ENCODE measurements around the gene OR5K1.

Gene OR5K1

DNA sequence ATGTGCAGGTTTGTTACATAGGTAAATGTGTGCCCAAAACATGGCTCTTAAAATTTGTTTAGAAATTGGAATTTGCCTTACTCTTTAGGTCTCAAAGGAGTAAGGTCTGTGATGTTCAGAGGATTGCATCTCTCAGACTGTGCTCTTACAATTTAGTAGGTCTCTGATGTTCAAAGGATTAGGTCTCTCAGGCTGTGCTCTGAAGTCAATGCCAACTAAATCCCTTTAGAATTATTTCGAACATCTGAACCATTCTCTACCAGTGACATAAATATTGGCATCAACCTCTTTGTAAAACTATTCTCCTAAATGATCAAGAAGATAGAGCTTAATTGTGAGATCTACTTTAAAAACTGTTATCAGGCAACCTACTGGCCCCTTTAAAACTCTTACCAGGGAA is at the start of gene OR5K1:
Gene OR5K1, plus strand, starts transcription at position 301 of the 400 bp plus-strand sequence. CDS start 6,376 bp downstream, outside the sequence.
- no peak for DNase-seq

DNA sequence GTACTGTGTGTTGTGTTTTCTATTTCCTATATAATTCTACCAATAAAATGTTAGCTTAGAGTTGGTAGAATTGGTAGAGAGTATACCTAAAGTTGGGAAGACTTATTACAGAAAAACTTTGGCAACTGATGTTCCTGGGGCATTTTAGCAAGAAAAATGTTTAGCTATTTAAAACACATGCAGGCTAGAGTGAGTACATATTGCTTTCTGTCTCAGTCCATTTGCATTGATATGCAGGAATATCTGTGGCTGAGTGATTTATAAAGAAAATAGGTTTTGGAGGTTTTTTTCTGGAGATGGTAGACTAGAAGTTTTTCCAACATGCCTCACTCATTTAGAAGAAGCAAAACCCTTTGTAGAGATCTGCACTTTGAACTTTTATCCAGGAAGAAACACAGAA is 30.4 kb upstream of the OR5K1 start:
- no peak for DNase-seq

DNA sequence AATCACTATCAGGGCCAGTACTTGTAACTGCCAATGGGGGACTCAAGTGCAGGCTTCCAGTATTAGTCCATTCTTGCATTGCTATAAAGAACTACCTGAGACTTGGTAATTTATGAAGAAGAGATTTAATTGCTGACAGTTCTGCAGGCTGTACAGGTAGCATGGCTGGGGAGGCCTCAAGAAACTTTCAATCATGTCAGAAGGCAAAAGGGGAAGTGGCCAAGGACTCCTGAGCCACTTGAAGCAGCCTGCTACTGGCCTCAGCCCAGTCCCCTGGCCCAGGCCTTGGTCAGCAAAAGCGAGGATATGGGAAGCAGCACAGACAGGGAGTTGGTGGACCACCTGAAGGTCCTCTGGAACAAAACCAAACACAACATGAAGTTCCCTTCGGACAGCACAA is 29.2 kb upstream of the OR5K1 start:
- DNase-seq, result no peak

DNA sequence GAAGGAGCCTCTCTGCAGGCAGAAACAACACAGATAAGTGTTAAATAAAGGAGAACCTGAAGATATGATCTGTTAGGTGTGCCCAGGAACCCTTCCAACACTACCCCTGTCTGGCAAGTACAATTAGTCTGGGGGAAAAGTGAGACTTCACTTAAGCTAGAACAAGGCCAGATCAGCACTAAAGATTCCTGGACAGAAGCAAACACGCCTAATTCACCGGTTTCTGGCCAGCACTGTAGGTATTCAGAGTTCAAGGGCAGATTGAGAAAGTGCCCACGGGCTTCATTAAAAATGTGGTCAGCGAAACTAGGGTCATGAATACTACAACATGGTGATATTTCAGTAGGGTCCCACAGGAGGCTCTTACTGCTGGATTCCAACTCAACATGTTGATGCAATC is 28.6 kb upstream of the OR5K1 start:
- no peak for DNase-seq

DNA sequence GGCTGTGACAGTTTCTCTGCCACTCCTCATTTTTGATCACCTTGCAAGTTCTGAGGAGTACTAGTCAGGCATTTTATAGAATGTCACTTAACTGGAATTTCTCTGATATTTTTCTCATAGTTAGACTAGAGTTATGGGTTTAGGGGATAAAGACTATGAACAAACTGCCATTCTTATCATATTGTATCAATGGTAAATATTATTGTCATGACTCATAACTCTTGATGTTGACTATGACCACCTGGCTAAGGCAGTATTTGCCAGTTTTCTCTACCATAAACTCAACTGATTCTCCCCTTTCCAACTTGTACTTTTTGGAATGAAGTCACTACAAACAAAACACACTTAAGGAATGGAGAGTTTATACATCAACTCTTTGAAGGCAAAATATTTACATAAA is 22.7 kb upstream of the OR5K1 start:
- DNase-seq, result no peak

DNA sequence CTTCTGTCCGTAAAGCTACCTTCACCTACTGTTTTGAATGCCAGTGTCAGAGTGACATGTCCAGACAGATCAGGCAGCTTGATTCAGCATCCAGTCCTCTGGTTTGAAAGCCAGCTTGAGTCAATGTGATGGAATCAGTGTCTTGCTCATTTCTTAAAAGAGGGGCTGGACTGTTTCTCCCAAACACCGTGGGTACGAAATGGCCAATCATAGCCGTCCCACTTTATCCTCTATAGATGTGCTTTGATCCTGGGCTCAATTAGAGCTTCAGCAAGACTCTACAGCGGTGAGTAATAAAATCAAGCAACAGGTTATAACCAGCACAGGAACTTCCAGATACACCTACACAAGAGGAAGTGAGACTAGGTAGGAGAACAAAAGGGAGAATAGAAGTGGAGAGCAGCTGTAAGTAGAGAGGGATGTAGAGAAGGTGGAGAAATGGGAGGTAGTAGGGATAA is 17.0 kb upstream of the OR5K1 start:
- no peak for DNase-seq

DNA sequence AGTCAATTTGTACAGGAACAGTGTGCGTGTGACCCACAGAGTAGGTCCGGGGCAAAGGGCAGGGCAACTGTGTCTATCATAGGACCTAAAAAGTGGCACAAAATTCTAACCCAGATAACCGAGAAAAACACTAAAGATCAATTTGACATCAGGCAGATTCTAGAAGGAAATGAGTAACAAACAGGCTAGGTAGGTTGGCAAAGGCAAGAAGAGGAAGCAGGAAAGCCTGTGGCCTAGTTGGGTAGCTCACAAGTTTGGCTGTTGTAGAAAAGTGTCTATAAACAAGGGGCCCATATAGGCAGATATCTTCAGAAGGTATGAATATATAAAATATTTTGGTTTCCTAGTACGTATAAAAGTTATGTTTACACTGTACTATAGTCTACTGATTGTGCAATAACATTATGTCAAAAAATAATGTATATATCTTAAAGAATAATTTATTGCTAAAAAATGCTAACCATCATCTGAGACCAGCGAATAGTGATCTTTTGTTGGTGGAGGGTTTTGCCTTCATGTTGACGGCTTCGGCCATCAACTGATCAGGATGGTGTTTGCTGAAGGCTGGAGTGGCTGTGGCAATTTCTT is 13.3 kb upstream of the OR5K1 start:
- no peak for DNase-seq

DNA sequence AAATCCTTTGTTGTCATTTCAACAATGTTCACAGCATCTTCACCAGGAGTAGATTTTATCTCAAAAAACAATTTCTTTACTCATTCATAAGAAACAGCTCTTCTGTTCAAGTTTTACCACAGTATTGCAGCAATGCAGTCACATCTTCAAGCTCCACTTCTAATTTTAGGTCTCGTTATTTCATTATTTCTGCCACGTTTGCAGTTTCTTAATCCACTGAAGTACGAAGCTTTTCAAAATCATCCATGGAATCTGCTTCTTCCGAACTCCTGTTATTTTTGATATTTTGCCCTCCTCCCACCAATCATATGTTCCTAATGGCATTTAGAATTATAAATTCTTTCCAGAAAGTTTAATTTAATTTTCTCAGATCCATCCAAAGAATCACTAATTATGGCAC is 12.6 kb upstream of the OR5K1 start:
- no peak for DNase-seq

DNA sequence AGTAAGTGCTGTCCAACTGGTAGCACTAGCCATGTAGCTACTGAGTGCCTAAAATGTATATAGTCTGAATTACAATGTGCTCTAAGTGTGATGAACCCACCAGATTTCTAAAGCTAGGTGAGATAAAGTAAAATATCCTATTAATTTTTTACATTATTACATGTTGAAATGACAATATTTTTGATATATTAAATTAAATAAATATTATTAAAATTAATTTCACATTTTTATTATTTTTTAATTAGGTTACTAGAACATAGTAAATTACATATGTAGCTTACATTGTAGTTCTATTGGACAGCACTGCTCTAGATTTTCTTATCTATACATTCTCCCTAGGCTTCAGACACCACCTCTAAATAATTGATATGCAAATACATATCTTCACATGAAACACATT is 9.2 kb upstream of the OR5K1 start:
- no peak for DNase-seq

DNA sequence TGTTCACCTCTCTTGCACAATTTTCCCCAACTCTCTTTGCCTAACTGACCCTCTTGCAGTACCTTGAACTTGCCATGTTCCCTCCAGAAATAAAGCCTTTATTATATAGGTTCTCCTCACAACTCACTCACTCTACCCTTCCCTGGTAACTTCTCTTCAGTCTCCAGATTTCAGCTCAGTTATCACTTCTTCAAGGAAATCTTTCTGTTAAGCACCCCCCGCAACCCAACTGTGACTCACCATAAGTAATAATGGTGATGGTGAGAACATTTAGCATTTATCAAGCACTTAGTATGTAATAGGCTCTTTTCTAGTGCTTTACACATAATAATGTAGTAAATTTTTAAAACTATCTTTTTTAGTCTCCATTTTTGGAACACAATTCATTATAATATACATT is 8.1 kb upstream of the OR5K1 start:
- DNase-seq, result no peak

DNA sequence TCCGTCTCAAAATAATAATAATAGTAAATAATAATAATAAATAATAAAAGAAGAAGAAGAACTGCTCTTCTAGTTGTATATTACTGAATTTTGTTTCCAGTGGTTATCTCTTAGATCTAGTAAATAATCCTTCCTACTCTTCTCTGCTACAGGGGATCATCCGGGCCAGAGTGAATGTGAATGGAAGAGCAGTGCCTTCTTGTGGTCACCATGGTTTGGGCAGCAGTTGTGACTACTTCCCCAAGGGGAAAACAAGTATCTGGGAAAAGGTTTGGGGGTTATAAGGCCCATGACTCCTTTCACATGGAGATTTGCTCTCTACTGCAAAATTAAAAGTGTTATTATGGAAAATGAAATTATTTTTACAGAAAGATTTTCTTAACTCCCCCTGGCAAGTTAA is 5.5 kb upstream of the OR5K1 start:
- DNase-seq, result no peak

DNA sequence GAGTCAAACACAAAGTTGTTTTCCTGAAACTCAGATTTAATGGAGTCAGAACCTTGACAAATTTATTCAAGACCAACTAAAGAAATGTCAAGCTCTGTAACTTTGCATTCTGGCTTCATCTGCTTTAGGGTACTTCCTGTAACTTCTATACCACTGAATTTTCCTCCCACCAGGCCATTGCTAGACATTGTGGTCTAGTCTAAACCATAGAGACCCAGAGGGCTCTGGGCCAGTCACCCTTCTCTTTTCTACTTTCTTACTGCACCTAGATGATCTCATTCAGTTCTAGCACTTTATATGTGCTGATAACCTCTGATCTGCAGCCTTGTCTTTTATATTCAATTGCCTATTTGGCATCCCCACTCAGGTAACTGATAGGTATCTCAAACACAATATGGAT is 2.8 kb upstream of the OR5K1 start:
- no peak for DNase-seq

DNA sequence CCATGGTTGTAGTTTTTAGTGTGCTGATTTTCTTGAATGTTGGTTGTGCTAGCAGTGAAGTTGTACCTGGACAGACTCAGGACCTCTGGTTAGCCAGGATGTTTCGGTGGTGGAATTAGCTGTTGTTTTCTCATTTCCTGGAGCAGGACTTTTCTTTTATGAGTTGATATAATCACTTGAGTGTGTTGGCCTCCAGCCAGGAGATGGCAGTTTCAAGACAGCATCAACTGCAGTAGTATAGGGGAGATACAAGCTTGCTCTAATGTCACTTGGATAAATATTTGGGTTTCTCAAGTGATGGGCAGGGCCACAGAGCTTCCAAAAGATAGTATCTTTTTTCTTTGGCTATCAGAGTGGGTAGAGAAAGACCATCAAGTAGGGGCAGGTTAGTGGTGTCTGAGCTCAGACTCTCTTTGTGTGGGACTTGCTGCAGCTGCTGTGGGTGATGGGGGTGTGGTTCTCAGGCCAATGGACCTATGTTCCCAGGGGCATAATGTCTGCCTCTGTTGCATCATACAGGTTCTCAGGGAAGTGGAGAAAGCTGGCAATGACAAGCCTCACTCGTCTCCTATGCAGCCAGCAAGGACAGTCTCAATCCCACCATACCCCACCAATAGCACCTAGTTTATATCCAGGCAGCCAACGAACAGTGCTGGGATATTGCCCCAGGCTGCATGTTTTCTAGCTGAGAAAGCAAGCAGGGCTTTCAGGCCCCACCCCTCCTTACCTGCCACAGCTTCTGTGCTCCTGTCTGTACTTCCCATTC is 19.9 kb downstream of the OR5K1 start:
- DNase-seq, result no peak

DNA sequence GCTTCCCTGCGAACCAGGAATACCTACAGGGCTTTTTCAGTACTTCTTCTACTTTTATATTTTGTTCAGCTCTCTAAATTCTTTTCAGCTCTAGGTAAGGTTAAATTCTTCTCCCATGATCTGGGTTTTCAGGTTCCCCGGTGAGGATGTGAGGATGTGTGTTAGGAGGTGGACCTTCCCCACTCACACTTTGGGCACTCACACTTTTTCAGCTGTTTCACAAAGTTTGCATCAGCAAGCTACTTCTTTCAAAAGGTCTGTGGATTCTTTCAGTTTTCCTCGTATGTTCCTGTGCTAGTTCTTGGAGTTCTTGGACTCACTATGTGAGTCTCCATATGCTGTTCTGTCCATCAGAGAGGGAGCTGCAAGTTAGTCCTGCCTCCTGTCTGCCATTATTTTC is 20.6 kb downstream of the OR5K1 start:
- DNase-seq, result no peak

DNA sequence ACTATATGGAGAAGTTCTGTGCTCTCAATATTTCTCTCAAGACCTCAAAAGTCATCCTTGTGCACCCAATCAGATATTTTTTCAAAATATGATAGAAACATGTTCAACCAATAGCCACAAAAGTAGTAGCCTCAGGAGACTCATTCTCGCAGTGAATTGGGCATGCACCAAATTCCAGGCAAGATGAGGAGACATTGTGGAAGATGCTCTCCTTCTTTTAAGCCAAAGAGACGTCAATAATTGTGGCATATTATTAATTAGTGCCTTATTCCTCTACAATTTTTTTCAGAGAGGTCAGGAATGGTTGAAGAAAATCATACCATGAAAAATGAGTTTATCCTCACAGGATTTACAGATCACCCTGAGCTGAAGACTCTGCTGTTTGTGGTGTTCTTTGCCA is 34.4 kb downstream of the OR5K1 start, which contains the start of gene OR5K2:
Gene OR5K2, plus strand, starts transcription at position 301 of the 400 bp plus-strand sequence. Its CDS starts 0 bp downstream, at position 301.
- DNase-seq, result no peak

DNA sequence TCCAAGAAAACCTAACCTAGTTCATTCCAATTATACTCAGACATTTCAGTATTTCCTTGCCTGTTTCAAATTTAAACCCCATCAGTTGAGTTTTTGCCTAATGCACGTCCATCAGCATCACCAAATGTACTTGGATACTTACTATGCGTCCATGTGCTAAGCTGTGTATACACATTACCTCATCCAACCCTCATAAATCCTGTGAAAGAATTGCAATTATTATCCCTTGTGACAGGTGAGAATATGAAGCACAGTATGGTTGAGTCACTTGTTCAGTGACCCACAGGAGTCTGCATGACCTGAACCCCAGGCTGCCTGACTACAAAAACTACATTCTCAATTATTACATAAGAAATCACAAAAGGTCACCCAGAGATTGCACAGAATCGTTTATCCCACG is 37.0 kb downstream of the OR5K1 start:
- DNase-seq, result no peak

DNA sequence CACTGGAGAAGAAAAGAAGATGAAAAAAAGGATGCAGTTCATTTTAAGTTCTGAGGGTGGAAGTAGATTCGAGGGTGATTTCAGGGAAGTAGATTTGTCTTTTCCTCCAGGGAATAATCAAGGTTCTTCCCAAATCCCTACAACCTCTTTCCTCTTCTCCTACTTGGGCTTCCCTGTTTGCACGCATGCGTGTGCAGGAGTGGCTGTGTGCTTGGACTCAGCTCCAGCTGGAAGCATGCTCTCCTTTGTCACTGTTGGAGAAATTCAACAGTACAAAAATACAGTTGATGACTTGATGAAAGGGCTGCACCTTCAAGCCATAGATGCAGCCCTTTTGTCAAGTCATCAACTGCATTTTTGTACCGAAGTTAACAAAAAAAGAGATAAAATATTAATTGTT is 38.3 kb downstream of the OR5K1 start:
- DNase-seq, result no peak

DNA sequence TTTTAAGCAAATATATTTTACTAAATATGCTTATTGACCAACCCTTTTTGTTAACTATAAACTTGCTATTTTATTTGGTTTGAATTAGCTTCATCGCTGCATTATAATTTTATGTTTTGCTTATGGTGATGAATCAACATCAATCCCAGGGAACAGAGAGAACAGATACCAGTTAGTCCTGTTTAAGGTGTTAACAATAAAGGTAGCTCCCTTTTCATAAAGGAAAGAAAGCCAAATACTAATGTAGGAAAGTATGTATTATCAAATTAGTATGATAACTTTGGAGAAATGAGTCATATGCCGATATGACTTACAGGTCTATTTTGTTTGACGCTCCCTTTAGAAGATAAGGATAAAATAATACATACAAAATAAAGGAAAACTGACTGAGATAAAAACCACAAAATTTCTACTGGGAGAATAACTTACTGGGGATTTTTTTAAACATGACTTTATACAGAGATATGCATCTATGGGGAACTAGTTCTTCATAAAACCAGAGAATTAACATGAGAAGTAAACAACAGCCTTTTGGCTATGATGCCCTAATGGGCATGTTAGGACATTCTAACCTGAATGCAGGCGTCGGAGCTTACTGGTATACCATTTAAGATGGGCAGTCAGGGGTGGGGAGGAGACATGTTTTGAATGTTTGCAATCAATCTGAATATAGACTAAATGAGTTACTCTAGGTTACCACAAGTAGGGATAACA is 39.0 kb downstream of the OR5K1 start:
- DNase-seq, result no peak

DNA sequence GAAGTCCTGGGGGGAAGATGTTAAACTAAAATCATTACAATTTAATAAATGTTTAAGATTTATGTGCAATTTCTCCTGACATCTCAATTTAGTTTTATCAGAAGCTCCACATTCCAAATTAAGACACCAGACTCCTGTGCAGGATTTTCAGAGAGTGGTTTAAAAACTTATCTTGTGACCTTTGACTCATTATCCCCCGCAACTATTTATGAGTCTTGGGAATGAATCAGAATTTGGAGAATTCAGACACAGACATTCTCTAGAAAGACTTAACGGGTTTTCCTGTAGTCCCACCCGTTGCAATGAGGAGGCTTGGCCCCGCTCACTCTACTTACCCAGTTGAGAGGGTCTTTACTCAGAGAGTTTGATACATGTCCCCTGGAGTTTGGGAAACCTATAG is 41.5 kb downstream of the OR5K1 start:
- DNase-seq, result no peak

DNA sequence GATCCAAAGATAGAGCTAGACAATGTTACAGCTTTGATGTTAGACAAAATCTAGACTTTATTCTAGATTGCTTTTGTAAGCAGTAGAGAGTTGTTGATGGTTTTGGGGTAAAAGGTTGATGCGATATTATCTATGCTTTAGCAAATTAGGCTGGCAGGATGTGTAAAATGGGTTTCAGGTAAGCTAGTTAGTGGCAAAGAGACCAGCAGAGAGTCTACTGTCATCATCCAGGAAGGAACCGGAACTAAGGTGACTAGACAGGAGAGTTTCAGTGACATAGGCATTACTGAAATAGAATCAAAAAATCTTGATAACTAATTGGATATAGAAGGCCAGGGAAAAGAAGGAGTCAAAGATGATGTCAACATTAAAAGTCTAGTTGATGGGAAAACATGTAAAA is 45.6 kb downstream of the OR5K1 start:
- no peak for DNase-seq

DNA sequence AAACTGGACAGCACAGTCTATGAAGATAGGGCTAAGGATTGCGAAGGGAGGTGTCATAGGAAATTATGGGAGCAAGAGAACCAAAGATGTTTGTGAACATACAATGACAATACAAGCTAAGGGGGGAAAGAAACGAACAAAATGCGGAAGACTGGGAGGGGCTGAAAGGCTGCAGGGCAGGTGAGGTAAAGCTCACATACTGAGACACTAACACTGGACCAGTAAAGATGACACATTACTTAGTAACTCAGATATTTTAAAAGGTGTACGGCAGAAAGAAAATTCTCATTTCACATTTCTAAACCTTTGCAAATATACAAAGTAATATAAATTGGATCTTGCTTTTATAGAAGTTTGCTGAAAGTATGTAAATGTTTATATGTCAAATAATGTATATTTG is 49.6 kb downstream of the OR5K1 start:
- no peak for DNase-seq

DNA sequence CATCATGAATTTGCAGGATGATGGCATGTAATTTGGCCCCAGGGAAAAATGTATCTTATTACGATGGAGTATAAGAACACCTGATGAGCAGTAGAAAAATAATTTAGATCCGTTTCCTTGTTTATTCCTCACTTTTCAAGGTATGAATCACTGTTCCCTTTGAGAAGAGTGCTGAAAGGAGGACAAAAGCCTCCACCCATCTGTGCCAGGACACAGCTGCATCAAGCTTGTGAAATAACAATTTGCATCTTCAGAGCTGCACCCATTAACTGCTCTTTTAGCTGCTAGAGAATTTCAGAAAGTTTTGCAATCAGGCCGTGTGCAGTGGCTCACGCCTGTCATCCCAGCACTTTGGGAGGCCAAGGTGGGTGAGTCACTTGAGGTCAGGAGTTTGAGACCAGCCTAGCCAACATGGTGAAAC is 50.1 kb downstream of the OR5K1 start:
- DNase-seq, result no peak

DNA sequence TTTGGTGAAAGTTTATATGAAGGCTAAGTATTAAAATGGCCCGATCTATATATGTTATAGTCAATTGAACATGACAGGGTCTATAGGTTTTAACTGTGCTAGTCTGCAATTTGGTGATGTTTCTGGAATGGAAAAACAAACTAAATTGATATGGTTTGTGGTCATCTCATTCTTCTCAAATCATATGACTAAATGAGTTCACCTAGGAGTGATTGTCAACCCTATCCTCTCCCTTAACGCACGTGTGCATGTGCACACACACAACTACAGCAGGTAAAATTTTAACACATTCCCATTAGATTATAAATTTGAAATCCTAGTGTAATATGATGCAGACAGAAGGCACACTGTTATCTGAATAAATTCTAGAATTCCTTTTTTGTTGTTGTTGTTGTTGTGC is 50.7 kb downstream of the OR5K1 start:
- no peak for DNase-seq

DNA sequence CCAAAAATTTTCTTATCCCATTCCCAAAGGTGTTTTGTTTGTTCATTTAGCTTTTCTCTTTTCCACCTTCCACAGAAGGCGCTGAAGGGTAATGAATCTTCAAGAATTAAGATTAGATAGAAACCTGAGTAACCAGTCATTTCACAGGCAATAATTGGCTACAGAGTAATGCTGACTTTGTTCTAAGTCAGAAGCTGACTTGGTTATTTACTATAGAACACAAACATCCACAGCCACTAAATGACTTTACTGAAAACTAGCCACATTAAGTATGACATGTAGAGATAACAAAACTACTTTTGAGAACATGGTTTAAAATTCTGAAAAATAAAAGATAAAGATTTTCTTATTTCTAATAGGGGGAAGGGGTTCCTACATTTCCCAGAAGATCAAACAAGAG is 51.9 kb downstream of the OR5K1 start:
- no peak for DNase-seq

All from activated CD4-positive, CD25-positive, alpha-beta regulatory T cell treated with anti-CD3 and anti-CD28 coated beads, Interleukin-2, amount 50 U/mL, for 72 hours (primary cell).